Inflammatory macrophage treated with lipopolysaccharide for 4 hours (primary cell): ENCODE data around the gene LMX1B.
"Not testable (repeated sequence)": the region's sequence is repeated elsewhere in the genome, so short reads cannot be mapped to it uniquely, and the experiment has no call there.

Experiments
- DNase-seq: peaks from one replicate; pipeline ENCODE4 v3.0.0-alpha.2; 2020

The LMX1B gene

DNA sequence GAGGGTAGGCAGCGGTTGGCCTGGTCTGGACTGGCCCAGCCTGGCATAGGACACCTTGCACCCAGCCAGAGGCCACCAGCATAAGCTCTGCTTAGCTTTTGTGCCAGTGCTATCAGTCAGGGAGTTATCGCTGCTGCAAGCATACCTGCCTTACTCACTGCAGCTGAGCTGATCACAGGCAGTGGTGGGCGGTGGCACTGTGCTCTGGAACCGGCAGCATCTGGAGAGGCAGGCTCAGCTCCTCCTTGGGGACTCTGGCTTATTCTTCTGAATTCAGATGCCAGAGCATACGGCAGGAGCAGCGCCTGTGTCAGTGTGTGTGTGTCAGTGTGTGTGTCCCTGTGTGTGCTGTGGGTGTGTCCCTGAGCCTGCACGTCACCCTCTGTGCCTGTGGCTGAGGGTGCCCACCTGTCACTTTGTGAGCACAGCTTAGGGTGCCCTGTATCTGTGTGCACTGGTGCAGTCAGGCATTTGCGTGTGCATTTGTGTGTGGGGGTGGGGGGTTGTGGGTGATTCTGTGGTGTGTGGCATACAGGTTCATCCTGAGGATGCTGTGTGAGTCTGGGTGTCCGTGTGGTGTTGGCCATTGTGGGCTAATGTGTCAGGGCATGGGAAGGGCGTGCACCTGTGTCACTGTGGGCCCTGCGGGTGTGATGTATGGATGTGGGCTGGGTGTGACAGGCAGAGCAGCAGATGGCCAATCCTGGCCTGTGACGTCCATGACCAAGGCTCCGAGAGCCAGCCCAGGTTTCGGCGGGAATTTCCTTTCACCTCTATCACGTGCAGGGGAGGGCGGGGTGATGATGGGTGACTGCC, 23.5 kb downstream of the LMX1B start:
- no peak for DNase-seq

DNA sequence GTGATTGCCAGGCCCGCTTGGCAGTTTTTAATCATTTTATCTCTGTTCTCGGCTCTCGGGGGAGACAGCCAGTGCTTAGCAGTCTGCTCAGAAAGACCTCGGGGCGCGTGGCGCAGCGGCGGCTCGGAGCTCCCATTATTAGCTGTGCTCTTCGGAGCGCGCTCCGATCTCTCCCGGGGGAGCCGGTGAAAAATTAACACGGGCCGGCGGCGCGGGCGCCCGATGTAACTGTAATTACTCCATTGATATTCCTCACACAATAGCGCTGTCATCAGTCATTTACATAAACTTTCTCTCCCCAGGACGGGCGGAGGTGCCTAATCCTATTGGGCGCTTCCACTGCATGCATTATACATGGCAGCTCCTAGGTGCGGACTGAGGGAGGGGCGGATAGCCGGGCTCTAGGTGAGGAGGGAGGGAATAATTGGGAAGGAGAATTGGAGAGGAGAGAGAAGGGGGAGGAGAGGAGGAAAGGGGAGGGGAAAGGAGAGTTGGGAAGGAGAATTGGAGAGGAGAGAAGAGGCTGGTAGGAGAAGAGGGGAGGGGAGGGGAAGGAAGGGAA, 24.9 kb downstream of the LMX1B start:
- DNase-seq: no peak

DNA sequence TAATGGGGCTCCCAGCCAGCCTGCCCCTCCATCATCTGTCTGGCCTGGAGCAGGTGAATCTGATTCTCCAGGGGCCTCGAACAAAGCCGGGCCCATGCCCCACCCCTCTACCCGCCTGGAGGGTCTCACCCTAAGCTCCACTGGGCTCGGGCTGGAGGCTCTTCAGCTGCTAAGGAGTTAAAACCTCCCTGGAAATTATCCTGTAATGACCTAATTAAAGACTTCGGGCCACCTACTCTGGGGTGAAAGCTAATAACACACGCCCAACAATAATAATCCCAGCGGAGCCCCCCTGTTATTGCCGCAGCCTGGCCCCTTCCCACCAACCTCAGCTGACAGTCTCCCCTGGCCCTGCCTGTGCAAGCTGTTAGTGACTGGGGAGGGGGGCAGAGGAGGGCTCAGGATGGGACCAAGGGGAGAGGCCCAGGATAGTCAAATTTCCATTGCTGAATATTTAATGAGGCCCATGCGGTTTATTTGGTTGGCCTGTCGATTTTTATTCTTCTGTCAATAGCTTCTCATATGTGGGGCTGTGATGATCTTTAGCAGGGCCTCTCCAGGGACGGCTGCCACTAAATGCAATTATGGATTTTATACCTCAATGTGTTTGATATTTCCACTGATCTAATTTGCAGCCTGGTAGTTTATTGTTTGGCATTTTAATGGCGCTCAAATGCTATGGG, 25.7 kb downstream of the LMX1B start:
- DNase-seq: no peak

DNA sequence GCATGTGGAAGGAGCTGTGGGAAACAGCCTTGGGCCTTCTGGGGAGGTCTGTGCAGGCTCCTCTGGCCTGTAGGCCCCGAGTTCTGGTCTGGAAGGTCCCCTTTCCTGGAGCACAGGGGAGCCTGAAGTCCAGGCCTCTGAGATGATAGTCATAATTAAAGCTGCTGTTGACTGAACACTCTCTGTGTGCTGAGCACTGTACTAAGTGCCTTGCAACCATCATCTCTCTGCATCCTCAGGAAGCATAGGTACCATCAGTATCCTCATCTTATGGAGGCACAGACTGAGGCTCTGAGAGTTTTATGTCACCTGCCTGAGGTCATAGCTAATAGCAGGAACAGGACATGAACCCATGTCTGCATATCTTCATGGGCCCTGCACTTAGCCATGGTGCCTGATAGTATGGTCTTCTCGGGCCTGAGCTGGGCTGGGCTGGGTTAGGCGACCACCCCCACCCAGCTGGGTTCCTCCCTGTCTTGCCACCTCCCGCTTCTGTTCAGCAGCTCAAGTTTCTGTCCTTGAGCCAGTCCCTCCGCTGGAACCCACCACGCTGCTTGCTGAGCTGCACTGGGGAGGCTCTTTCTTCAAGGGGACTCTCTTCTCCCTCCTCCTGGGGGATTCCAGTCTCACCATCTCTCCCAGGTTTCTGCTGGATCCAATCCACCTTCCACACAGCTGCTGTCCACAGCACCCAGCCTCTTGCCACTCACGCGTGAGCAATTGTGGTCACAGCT, 27.6 kb downstream of the LMX1B start:
- DNase-seq: no peak

DNA sequence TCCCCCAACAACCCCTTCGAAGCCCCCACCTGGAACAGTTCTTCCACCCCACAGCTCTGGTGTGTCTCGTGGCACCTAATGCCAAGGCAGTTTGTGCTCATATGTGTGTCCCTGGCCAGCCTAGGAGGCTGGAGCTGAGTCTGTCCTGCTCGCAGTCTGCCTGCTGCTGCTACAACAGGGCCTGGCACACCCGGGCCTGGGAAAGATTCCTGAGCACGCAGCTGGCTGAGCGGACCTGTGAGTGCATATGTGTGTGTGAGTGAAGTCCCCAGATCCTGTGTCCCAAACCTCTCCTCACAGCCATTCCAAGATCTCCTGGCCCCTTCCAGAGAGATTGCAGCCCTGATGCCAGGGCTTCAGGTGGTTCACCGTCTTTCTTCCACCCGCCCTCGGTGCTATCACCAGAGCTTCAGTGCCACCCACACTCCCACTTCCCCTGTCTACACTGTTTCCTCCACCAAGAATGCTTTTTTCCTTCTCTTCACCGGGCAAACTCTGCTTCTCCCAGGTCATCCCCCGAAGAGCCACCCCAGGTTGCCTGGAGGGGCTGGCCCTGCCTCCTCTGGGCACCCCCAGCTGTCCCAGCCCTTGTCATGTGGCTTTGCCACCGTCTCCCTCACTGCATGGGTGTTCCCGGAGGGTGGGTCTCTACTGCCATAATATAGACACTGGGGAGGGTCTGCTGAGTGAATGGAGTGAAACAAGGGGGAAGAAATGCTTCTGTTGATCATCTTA, 28.4 kb downstream of the LMX1B start:
- DNase-seq: no peak

DNA sequence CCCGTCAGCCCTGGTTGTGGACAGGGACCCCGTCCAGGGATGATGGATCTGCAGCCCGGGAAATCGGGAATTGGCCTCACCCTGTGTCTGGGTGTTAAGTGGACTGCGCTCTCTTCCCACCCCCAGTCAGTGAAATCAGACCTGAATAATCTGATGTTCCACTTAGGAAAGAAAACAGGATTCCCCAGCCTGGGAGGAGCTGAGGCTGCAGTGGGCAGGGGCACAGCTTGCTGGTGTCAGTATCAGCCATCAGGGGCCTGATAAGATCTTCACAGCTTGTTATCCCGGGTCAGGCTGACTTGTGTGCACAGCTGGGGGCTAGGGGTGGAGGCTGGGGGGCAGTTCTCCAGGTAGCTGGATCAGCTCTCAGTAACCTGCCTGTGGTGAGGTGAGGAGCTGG, 29.1 kb downstream of the LMX1B start:
- no peak for DNase-seq

DNA sequence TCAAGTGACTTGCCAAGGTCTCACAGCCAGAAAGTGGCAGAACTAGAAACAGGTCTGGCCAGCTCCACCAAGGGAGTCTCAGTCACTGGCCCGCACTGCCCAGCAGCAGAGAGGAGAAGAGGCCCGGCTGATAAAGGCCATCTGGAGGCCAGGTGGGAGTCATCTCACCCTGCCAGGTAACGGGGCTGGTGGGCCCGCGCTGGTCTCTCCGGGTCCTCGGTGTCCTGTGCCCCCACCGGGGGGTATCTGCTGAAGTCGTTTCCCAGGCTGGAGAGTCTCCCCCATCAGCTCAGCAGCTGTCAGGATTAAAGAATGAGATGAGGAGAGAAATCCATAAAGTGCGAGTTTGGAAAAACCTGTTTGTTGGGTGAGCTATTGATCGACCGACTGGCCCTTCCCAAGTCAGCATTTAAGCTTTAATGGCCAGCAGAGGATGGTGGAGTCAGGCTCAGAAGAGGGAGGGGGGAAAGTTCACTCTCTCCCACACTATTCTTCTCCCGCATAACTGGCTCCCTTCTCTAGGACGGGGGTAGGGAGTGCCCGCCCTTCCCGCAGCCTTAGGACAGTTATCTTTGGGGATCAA, 30.3 kb downstream of the LMX1B start:
- DNase-seq: no peak

DNA sequence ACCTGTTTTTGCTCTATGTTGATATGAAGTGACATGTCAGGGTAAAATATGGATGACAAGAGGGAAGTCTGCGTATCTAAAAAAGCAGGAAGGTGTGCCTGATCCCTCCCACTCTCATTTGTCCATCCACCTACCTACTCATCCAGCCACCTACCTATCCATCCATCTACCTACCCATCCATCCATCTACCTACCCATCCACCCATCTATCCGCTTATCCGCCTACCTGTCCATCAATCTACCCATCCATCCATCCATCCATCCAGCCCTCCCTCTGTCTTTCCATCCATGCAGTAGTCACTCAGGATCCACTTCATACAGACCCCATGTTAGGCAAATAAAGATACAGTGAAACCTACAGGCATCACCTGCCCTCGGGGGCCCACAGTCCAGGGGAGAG, 32.4 kb downstream of the LMX1B start:
- no peak for DNase-seq

DNA sequence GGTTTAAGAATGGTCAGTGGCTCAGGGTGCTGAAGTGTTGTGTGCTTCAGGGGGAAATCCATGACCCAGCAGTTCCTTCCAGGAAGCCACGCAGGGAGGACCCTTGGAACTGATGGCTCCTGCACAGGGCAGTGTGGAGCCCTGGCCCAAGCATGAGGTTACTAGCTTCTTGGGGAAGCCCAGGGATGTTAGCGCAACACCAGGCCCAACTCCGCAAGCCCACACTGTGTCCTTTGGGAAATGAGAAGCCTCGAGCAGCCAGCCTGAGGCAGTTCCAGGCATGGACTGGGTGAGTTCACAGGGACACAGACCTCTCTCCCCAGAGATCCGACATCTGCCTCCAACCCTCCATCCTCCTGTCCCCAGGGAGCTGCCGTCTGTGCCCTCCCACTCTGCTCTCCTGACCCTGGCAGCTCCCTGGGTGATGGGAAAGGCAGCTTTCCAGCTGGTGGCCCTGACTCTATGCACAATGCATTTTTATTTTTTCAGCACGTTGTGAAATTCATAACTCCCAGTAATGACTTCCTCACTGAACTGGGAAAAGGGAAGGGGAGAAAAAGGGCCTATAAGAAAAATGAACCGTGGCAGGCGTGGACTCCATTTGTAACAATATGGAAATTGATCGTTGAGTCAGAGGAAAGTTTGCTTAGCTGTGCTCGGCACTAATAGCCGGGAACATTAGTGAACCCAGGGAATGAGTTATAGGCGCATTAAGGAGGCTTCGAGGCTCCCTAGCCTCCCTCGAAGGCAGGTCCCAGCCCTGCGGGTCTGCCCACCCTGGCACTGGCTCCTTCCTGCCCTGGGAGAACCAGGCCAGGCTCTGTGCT, 34.1 kb downstream of the LMX1B start:
- DNase-seq: no peak

DNA sequence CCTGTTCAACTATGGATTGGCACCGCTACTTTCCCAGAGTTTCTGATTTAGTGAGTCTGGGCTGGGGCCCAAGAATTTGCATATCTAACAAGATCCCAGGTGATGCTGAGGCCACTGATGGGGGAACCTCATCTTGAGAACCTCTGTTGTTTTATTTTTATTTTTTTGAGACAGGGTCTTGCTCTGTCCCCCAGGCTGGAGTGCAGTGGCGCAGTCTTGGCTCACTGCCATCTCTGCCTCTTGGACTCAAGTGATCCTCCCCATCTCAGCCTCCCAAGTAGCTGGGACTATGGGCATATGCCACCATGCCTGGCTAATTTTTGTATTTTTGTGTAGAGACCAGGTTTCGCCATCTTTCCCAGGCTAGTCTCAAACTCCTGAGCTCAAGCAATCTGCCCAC, 35.7 kb downstream of the LMX1B start:
- DNase-seq: no peak

DNA sequence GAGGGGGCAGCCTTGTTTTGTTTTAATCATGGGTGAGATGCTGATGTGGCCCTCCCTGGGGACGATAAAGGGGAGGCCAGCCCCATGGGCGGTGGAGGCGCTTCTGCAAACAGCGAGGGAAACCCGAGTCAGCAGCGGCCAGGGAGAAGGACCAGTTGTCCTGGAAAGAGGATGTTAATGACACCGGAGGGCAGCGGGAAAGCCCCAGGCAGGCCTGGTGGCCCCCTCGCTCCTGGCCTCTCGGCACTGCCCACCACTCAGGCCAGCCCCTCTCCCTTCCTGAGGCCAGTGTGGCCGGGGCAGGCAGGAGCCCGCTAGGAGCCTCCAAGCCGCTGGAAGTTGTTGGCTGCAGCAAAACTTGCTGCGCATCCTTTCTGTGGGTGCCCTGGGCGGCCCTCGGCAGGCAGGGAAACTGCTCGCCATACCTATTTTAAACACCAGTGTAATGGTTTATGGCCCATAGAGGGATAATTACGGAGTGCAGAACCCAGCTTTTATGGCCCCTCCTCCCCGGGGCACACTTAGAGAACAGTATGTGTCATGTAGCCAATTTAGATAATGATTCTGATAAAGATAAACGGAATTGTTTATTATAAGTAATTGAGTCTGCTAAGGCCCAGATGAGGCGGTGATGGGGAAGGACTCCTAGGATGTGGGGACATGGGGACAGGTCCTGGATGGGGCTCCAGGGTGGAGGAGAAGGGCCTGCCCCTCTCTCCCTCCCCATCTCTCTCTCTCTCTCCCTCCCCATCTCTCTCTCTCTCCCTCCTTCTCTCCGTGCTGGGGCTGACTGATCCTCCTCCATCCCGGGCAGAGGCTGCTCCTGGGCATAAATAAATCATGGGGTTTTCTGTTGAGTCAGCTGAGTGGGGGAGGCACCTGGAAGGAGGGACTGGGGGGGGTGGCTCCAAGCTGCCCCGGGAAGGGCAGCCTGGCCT, 36.9 kb downstream of the LMX1B start:
- DNase-seq: no peak

DNA sequence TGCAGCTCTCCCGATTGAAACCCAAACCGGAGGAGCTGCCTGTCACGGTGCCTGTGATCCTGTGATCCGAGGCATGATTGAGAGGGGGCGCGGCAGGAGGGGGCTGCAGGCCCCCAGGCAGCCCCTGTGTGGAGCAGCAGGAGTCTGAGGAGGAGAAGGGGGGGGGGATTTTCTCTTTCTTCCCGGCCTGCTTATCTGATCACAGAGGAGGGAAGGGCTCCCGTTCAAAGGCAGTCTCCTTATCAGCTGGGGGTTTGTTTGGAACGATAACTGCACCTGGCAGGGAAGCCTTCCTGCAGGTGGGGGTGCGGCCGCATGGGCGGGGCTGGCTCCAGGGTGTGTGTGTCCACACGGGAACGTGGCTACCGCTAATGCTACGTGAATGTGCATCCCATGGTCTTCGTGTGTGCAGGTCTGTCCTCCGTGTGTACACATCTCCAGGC, 38.4 kb downstream of the LMX1B start:
- DNase-seq: no peak

DNA sequence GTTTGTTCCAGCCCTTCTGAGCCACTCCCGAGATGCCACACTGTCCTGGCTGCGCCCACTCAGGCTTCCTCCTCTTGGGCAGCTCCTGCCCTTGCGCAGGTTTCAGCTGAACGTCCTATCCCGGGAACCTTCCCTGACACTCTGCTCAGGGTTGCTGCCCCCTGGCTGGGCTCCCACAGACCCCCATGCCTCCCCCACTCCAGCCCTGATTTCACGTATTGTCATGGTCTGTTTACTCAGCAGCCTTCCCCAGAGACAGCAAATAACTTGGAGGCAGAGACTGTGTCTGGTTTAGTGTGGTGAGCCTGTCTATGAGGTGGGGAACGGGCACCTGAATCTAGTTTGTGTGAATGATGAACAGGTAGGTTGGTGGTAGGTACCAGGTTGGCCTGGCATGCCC, 40.4 kb downstream of the LMX1B start:
- DNase-seq: no peak

DNA sequence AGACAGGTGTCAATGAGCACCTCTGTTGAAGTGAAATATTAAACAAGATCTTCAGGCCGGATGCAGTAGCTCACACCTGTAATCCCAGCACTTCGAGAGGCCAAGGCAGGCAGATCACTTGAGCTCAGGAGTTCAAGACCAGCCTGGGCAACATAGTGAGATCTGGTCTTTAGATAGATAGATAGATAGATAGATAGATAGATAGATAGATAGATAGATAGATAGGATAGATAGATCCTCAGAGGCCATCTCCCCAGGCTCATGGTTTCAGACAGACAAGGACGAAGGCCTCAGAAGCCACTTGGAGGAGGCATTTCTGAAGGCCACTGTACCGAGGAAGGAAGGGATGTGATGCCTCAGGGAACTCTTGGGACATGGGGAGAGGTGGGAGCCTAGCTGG, 42.5 kb downstream of the LMX1B start:
- DNase-seq: not testable (repeated sequence)

DNA sequence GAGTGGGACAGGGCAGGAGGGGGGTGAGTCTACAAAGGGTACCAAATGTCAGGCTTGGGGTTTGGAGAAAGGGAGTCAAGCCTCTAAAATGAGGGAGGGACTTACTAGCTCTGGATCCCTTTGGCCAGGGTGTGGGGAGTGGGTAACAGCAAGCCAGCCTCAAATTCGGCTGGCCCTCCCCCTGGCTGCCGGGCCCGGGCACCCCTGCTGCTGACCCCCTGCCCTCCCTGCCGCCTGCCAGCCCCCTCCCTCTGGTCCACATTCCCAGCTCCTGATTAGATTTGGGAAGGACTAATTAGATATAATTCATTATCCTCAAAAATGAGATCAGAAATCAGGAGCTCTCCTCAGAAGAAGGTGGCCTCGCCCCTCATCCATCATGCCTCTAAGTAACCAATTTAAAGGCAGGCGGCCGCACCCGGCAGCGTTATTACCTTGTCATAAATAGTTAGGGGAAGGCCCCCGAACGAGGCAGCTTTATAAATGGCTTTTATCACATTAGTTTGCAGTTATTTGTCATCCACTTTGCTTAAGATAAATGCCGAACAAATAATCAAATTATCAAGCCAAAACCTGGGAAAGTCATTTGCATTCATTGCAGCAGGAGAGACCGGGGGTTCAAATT, 44.6 kb downstream of the LMX1B start:
- DNase-seq: no peak

DNA sequence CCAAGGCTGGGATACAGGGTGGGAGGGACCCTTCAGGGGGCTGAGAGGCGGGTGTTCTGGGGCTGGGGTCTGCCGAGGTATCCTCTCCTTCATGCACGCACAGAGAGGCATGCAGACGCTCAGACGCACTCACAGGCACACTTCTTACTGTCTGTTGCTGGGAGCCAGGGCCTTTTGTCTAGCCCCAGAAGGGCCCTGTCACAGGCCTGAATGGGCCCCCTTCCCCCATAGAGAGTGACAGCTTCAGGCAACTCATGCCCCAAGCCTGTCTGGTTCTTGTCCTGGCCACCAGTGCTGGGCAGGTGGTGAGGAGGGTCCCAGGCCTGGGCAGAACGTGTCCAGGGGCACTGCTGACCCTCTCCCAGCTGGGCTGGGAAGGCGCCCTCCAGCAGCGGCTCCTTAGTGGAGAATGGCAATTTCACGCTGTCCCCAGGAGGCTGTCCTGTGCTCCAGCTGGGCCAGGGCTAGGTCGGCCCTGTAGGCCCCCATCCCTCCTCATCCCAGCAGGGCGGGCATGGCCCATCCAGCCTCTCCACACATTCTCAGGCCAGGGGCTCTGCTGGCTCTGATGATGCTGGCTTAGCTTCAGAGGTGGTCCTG, 45.3 kb downstream of the LMX1B start:
- DNase-seq: no peak

DNA sequence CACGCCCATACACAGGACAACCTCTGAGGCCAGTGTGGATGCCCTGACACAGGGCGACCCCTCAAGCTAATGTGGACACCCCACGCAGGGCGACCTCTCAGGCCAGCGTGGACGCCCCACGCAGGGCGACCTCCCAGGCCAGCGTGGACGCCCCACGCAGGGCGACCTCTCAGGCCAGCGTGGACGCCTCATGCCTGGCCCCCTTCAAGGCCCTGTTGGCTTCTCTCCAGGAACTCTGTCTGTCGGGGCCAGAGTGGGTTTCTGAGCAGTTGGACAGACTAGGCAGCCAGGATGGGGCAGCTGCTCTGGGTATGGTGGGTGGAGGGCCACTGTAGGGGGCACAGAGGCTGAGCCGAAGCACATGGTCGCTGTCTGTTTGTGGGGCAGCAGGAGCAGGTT, 47.4 kb downstream of the LMX1B start:
- DNase-seq: no peak

DNA sequence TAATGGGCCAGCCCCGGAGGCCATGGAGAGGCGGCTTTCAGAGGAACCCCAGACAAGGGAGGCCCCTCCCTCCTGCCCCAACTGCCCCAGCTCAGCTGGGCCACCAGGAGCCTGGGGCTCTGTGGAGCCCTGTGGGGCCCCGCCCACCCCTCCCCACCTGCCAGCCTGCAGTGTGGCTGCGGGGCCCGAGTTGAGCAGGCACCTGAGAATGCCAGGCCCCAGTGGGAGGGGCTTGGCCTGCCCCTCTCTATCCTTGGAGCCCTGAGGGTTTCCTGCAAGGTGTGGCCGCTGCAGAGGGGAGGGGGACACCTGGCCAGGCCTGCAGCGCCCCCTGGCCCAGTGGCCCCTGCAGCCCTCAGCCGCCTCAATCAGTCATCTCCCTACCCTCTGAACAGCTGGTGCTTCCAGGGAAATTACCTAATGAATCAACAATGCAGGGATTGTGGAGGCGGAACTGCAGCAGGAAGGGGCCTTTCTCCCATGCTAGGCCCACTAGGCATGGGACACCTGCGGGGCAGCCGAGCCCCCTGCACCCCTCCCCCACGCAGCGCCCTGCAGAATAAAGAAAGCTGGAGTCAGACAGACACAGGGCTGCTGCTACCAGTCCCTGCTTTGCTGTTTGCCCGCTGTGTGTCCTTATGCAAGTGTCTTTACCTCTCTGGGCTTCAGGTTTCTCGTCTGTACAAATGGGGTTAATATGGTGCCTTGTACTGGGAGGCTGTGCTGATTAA, 48.0 kb downstream of the LMX1B start:
- DNase-seq: no peak

DNA sequence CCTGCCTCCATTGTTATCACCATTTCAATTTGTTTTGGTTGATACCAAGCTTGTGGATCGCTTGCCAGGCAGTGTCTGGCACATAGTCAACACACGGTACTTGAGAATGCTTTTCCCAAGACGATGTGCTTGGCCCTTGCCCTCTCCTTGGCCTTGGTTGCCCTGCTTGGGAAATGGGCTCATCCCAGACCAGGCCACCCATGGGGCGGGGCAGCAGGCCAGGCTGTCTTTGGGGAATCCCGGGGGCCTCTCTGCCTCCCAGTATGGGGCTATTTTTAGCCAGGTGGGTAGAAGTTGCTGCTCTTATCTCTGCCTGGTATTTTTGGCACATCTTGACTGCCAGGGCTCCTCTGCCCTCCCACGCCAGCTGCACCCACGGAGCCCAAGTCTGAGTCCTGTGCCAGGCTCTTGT, 49.9 kb downstream of the LMX1B start:
- no peak for DNase-seq
